Measurements from ENCODE around the gene BCAR1.

DNA sequence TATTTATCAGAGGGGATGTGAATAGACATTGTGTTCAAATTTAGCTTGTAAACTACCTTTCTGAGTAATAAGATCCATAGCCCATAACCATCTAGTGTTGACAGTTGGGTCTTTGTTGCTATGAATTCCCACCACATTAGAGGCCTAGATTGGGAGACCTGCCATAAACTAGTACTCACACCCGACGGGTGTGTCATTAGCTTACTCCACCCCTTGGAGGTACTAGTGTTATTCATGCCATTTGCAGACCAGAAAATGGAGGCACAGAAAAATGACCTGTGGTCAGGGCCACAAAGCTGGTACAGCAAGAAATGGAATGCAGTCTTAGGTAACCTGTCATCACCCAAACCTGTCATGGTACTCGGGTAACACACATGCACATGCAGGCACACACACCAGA lies 41.3 kb upstream of the BCAR1 start:
- TF ChIP-seq CTCF (IDR thresholded peaks at IDR 0.05) = no peak
- TF ChIP-seq ZFX (IDR thresholded peaks at IDR 0.05; ENCODE audit: borderline replicate concordance) = no peak

All from 22Rv1 (cell line).